ENCODE data around the gene SYNPR.

DNA sequence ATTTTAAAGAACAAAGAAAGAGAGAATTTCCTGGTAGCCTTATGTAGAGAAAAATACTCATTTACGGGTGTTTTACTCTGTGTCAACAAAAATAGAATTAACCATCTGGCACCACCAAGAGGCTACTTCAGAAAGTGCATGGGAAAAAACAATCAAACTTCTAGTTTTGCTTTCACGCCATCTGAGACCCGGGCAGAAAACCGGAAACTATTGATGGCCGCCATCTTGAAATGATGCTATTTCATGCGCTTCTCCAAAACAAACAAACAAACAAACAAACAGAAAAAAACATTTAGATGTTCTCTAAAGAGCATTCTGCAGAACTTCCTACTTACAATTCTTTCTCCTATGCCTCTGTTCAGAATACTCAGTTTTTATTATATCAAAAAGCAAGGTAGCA, 49.4 kb upstream of the SYNPR start:
- TF ChIP-seq, protein P1, sequence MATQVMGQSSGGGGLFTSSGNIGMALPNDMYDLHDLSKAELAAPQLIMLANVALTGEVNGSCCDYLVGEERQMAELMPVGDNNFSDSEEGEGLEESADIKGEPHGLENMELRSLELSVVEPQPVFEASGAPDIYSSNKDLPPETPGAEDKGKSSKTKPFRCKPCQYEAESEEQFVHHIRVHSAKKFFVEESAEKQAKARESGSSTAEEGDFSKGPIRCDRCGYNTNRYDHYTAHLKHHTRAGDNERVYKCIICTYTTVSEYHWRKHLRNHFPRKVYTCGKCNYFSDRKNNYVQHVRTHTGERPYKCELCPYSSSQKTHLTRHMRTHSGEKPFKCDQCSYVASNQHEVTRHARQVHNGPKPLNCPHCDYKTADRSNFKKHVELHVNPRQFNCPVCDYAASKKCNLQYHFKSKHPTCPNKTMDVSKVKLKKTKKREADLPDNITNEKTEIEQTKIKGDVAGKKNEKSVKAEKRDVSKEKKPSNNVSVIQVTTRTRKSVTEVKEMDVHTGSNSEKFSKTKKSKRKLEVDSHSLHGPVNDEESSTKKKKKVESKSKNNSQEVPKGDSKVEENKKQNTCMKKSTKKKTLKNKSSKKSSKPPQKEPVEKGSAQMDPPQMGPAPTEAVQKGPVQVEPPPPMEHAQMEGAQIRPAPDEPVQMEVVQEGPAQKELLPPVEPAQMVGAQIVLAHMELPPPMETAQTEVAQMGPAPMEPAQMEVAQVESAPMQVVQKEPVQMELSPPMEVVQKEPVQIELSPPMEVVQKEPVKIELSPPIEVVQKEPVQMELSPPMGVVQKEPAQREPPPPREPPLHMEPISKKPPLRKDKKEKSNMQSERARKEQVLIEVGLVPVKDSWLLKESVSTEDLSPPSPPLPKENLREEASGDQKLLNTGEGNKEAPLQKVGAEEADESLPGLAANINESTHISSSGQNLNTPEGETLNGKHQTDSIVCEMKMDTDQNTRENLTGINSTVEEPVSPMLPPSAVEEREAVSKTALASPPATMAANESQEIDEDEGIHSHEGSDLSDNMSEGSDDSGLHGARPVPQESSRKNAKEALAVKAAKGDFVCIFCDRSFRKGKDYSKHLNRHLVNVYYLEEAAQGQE (IDR thresholded peaks at IDR 0.05; ENCODE audit: insufficient replicate concordance, low read depth): no peak
- TF ChIP-seq, protein P2, sequence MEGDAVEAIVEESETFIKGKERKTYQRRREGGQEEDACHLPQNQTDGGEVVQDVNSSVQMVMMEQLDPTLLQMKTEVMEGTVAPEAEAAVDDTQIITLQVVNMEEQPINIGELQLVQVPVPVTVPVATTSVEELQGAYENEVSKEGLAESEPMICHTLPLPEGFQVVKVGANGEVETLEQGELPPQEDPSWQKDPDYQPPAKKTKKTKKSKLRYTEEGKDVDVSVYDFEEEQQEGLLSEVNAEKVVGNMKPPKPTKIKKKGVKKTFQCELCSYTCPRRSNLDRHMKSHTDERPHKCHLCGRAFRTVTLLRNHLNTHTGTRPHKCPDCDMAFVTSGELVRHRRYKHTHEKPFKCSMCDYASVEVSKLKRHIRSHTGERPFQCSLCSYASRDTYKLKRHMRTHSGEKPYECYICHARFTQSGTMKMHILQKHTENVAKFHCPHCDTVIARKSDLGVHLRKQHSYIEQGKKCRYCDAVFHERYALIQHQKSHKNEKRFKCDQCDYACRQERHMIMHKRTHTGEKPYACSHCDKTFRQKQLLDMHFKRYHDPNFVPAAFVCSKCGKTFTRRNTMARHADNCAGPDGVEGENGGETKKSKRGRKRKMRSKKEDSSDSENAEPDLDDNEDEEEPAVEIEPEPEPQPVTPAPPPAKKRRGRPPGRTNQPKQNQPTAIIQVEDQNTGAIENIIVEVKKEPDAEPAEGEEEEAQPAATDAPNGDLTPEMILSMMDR (IDR thresholded peaks at IDR 0.05; ENCODE audit: insufficient read depth, low read length): peak; percentile 12
- no peak for TF ChIP-seq POLR2AphosphoS5 (IDR thresholded peaks at IDR 0.05; ENCODE audit: low read depth)

Data from HL-60 (cell line).